Astrocyte of the spinal cord (primary cell): ENCODE data around the gene MAPK11.

ENCODE experiments used
- DNase-seq: peaks from one replicate; pipeline ENCODE4 v3.0.0; 2011; ENCODE audit warnings: low read depth, low spot score
- H3K4me3 ChIP-seq: 2 replicates; pipeline ENCODE4 v1.5.1; 2011; ENCODE audit warnings: low read depth, mild to moderate bottlenecking, low read length, moderate library complexity
- in situ Hi-C: cut with HindIII; loops from 2 replicates; pipeline ENCODE4 v1.10.0; 2017; ENCODE audit warnings: low sequenced_read_pairs
- TF ChIP-seq, protein P1 (sequence below): IDR thresholded peaks from 2 replicates; pipeline ENCODE4 v1.5.1; 2012; ENCODE audit warnings: low read depth, mild to moderate bottlenecking, low read length, inconsistent platforms

MAPK11 gene

DNA sequence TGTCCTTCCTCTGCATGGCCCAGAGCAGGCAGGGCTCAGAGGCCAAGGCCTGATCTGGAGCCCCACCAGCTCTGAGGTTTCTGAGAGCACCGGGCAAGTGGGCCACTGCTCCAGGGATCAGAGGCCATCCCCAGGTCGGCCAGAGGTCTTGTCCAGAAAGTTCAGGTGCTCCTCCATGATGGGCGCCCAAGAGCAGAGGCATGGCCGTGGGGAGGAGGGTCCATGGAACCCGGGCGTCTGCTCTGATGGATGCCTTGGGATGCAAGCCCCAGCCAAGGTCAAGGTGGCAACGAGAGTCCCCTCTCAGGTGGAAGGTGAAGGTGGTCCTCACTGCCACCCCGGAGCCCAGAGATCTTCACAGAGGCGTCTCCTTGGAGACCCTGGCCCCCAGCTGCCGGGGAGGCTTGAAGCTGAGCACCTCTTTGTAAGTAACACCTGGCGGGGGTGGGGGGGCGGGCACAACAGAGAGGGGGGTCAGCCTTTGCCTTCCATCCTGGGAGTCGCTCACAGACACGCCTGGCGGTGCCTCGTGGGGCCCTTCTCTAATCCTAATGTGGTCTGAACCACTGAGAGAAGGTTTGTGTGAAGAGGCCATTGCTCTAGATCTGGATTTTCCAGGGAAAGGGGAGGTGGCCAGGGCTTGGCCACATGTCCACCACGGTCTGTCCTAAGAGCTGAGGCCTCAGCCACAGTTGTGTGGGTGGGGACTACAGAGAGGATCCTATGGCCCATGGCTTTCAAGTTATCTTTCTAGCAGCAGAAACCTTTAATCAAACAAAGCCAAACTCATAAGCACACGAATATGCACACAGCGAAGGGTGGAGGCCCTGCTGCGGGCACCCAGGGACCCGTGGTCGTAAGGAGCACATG is 16.9 kb downstream of the MAPK11 start:
- no peak overlapping the region for H3K4me3 ChIP-seq
- DNase-seq = no peak
- TF ChIP-seq, protein P1, sequence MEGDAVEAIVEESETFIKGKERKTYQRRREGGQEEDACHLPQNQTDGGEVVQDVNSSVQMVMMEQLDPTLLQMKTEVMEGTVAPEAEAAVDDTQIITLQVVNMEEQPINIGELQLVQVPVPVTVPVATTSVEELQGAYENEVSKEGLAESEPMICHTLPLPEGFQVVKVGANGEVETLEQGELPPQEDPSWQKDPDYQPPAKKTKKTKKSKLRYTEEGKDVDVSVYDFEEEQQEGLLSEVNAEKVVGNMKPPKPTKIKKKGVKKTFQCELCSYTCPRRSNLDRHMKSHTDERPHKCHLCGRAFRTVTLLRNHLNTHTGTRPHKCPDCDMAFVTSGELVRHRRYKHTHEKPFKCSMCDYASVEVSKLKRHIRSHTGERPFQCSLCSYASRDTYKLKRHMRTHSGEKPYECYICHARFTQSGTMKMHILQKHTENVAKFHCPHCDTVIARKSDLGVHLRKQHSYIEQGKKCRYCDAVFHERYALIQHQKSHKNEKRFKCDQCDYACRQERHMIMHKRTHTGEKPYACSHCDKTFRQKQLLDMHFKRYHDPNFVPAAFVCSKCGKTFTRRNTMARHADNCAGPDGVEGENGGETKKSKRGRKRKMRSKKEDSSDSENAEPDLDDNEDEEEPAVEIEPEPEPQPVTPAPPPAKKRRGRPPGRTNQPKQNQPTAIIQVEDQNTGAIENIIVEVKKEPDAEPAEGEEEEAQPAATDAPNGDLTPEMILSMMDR = no peak
- in situ Hi-C loops = no loop called here

DNA sequence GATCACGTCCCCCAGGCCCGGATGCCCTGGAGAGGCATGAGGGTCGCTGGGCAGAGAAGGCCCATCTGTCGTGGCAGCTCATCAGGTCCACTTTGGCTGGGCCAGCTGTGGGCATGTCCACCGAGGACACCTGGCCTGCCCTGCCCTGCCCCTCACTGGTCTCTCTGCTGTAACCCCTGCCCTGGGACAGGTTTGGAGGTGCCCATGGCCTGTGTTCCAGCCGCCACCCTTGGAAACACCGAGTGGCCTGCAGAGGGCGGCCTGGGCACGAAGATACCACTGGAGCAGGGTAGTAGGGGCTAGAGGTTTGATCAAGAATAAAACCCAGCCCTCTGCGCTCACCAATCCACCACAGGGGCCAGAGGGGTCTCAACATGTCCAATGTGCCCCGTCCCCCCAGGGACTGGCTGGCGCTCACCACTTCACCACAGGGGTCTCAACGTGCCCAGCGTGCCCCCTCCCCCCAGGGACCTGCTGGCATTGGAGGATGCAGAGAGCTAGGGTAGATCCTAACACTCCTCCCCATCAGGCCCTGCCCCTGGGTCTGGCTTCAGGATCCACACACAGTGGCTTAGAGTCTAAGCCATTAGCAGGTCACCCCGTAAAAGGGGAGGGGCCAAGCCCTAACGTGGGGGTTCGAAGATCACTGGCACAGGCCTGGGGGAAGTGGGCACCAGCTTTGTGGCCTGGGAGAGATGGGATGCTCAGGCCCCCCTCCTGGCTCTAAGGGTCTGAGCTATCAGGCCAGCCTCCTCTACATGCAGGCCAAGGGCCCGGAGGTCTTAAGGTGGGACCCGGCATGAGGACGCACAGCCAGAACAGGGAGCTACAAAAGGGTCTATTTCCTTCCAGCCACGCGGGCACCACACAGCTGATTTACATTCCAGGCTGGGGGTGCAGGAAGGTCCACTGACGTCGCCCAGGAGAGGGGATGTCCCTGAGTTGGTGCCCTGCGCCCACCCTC is 17.8 kb downstream of the MAPK11 start:
- TF ChIP-seq, protein P1 = peak; percentile 79
- peak; percentile 50 for DNase-seq
- H3K4me3 ChIP-seq = no peak overlapping the region
- in situ Hi-C loops = no loop called here

DNA sequence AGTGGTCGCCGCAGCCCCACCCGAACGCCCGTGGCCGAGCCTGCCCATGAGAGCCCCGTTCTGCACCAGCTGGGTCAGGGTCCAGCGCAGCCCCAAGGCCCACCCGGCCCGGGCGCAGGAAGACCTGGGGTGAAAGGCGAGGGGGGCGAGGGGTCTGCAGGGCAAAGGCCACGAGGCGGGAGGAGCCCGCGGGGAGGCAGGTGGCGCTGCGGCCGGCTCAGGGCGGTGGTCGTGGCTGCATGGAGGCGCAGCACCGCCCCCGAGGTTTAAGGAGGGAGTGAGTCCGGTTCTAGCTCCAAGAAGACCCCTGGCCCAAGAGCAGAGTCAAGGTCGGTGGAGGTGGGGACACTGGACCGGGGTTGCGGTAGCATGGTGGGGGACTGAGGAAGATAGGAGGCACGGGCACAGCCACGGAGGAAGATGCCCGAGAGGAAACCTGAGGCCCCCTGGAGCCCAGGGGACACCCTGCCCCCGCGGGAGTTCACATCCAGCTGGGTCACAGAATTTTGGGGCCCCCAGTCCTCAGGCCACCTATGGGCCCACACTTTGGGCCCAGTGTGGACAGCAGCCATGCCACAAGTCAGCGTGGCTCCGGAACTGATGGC is 18.6 kb downstream of the MAPK11 start:
- DNase-seq = no peak
- in situ Hi-C loops = no loop called here
- peak overlapping the region; percentile 10 for H3K4me3 ChIP-seq
- TF ChIP-seq, protein P1 = no peak

DNA sequence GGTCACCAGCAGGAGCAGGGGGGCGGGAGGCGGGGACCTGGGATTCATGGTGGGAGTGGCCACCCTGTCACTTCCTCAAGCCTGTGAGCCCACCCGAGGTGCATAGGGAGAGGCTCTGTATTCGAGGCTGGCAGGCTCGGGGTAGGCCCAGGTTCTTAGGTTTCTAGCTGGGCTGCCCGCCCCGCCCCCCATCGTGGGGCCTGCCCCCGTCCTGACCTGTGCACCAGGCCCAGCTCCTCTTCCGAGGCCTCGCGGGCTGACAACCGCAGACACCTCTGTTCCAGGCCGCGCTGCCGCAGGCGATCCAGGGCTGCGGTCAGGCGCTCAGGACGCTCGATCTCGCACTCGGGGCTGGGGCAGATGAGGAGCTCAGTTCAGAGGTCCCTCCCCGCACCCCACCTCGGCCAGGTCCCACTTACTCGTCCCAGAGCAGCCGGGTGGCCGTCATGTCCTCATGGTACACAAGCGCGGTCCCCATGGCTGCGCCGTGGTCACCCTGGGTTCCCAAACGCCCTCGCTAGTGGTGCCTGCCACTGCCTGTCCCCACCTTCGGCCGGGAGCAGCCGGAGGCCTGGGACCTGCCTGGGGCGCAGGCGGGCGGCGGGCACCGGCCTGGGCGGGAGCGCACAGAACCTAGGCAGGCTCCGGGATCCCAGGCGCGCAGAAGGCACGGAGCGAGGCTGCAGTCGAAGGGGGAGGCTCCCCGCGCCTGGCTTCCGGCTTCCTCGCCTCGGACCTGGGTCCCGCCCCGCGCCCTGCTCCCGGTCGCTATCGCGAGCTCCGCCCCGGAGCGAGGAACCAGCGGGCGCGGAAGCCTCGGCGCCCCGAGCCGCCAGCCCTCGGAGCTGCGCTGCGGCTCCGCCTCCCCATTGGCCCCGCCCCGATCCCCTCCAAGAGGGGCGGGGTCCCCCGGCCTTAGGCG is 19.4 kb downstream of the MAPK11 start, which contains the start of gene HDAC10:
TSS of gene HDAC10 (minus strand) at position 711 of the 922 bp plus-strand sequence. CDS start at position 478, 233 bp downstream.
- peak; percentile 78 for DNase-seq
- H3K4me3 ChIP-seq = peak within 1 kb of the TSS; percentile 74
- in situ Hi-C loops = no loop called here
- TF ChIP-seq, protein P1 = no peak

DNA sequence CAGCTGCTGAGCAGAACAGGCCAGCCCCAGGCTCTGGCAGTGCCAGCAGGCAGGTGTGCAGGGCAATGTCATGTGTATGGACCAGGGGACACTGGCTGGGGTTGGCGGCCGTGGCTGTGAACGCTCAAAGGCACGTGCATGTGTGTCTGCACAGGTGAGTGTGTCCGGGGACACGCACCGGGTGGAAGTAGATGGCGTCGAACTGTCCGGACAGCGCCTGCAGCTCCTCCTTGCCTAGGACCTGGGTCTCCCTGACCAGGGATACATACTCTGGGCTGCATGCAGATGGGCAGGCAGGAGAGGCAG is 20.0 kb downstream of the MAPK11 start:
- TF ChIP-seq, protein P1 = no peak
- no peak for DNase-seq
- H3K4me3 ChIP-seq = peak overlapping the region; percentile 74
- in situ Hi-C loops = no loop called here
